GM19372 (cell line): Measurements from ENCODE around the gene GIPC2.

Experiments used
- ATAC-seq: cut with Tn5 transposase; IDR thresholded peaks from one replicate; pipeline ENCODE4 v1.9.1; 2021; ENCODE audit warnings: mild to moderate bottlenecking, low read depth, moderate library complexity; ENCODE audit not compliant: unreplicated experiment

GIPC2 gene

DNA sequence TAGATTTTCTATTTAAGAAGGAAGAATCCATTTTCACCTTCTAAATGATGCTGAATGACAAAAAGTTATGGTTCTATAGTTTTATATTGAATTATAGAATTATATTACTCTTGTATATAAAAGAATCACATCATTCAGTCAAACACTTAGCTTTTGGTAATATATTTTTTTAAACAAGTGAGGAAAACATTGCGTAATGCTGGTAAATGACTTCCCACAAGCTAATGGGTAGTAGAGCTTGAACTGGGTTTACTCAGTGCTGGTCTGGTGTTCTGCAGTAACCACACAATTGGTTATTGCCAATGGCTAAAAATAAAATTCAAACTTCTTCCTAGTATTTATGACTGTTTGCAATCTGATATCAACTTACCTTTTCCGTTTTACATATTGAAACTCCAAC, 10.6 kb upstream of the GIPC2 start:
- ATAC-seq = no peak

- no peak for ATAC-seq
These were observed 9.3 kb upstream of the GIPC2 start for GRCh38 chr1:78036450-78036849.

DNA sequence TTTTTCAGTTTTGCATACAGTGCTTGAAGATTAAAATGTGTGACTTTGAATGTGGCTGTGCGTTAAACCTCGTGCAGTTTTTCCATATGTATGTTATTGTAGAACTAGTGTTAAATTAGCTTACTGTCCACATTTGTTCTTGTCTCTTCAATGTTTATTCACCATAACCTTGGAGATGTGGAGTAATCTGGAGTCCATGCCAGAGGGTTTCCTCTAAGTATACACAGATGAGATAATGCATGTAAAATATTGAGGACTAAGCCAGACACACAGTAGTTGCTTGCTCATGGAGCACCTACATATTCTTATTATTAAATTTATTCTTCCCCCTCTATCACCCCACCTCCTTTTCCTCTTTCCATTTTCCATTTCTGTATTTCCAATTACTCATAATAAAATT, 7.7 kb upstream of the GIPC2 start:
- ATAC-seq = no peak

DNA sequence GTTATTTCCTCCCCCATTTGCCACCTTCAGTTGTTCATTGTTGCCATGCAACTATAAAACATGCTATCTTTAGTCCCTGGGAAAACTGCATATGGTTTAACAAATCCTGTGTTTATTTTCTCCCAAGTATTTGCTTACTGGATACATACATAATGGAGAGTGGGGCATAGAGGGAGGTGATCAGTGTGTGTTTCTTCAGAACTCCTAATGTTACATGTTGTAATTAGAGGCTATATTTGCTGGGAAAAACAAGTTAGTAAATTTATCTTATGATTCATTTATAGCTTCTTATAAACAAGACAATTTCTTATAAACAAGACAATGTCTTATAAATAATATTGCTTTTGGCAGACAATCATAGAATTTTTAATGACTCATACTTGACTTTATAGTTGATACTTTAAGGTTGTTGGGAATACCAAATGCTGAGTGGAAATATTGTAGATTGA, 7.3 kb upstream of the GIPC2 start:
- no peak for ATAC-seq

DNA sequence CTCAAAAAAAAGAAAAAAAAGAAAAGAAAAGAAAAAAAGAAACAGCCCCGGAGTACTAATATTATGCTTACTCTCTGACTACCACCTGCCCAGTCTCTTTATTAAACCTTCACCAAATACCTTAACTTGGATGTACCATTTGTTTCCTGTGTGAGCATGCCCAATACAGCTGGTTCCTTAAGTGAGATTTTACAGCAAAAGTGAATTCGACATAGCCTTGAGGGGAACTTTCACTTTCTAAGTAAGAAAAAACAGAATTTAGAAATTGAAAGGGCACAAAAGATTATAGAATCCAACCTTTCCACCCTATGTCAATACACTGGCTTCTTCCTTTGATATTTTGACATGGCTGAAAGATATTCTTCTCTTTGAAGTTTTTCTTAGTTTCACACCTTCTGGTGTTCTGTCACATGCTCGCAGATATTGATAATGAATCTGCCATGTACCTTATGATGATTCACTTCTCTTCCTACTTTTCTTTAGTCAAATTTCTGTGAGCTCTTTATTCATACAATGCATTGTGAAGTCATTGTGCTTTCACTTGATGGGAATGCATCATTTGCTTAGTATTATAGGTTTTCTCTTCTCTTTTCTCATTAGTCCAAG, 5.2 kb upstream of the GIPC2 start:
- no peak for ATAC-seq

- ATAC-seq = no peak
These were observed 2.3 kb upstream of the GIPC2 start for GRCh38 chr1:78043436-78043835.

GRCh38 chr1:78044796-78045562, 787 bp upstream of the GIPC2 start:
- no peak for ATAC-seq

GRCh38 chr1:78045563-78045925, 222 bp upstream of the GIPC2 start:
- ATAC-seq = peak; percentile 18

GRCh38 chr1:78047106-78047505, 1.3 kb downstream of the GIPC2 start:
- ATAC-seq = no peak

- ATAC-seq = no peak
These were observed 1.9 kb downstream of the GIPC2 start for GRCh38 chr1:78047631-78048030.

- no peak for ATAC-seq
These were observed 2.7 kb downstream of the GIPC2 start for GRCh38 chr1:78048446-78048845.

GRCh38 chr1:78049396-78049795, 3.6 kb downstream of the GIPC2 start:
- ATAC-seq = no peak

GRCh38 chr1:78051005-78051404, 5.2 kb downstream of the GIPC2 start:
- no peak for ATAC-seq

- no peak for ATAC-seq
These were observed 7.1 kb downstream of the GIPC2 start for GRCh38 chr1:78052685-78053405.

- ATAC-seq = no peak
These were observed 7.7 kb downstream of the GIPC2 start for GRCh38 chr1:78053498-78053897.

GRCh38 chr1:78054559-78054958, 8.8 kb downstream of the GIPC2 start:
- ATAC-seq = no peak

DNA sequence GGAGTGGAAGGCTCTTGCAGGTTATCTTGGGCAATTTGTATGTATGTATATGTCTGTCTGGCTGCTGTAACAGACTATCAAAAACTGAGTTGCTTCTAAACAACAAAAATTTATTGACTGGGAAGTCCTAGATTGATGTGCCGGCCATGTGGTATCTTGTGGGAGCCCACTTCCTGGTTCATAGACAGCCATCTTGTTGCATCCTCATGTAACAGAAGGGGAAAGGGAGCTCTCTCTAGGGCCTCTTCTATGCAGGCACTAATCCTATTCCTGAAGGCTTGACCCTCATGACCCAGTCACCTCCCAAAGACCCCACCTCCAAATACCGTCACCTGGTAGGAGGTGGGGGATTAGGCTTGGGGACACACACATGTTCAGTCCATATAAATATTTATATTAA, 9.2 kb downstream of the GIPC2 start:
- ATAC-seq = no peak

- no peak for ATAC-seq
These were observed 9.9 kb downstream of the GIPC2 start for GRCh38 chr1:78055565-78056132.

DNA sequence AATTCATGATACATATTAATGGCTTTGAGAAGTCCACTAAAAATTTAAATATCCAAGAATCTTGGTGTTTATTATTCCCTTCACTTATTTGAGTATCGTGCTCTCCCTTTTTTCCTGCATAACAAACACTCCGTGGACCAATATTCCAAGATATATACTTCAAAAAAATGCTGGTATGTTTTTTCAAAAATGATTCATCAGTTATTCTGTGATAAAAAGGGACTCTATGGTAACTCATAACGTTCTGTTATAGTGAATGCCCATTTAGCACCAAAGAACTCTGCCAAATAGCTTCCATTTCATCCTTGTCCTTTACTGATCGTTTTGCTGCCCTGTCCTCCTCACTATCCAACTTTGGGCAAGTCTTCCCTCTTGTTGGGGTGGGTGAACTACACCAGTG, 12.9 kb downstream of the GIPC2 start:
- no peak for ATAC-seq

- peak; percentile 61 for ATAC-seq
These were observed 15.2 kb downstream of the GIPC2 start for GRCh38 chr1:78060857-78061563.
